ENCODE results near the gene FAM117B. TPM values are rescaled to one million over a fixed set of nuclear protein-coding genes. Genes with fewer than 3 reads are reported as not detected.

Gene FAM117B
- total and polyA plus RNA-seq, 2 of the 8 experiments (the other 6 are each of a cell fraction or from before 2014, with no cell fraction given) = 3.9 to 22.6 TPM

- Histone ChIP-seq H3K27me3 (replicated peaks in 1 of 4; ENCODE audit: control insufficient read depth in 3 of 4, extremely low read depth in 1 of 4, insufficient read depth in 3 of 4, low read length in 3 of 4) (no peaks in the 10 kb centered on the region), H3K79me2 (ENCODE audit: control insufficient read depth in 1 of 2, insufficient read depth in 2 of 2, low read length in 2 of 2) (no peaks in the 10 kb centered on the region), H3K23ac (ENCODE audit: insufficient read length) (no peak overlapping the region), H3K4me3 (ENCODE audit: extremely low read depth in 1 of 4, insufficient read depth in 2 of 4, low read depth in 3 of 4, low read length in 4 of 4) (no peak overlapping the region), H4K8ac (ENCODE audit: extremely low read depth, insufficient read depth, low read length) (no peak overlapping the region), H3K14ac (ENCODE audit: insufficient read length) (no peak overlapping the region), H3K4me1 (replicated peaks in 1 of 4; ENCODE audit: control insufficient read depth in 3 of 4, insufficient read depth in 4 of 4, low read length in 3 of 4) (no peaks in the 10 kb centered on the region), H2AK5ac (ENCODE audit: low read depth, low read length) (no peak overlapping the region), H4K20me1 (replicated peaks in 1 of 2; ENCODE audit: control insufficient read depth in 1 of 2, insufficient read depth in 2 of 2, low read length in 2 of 2) (no peaks in the 10 kb centered on the region), H4K5ac (ENCODE audit: insufficient read length, low read depth, low read length) (no peak overlapping the region), H2BK20ac (ENCODE audit: low read length) (no peak overlapping the region), H2BK120ac (replicated peaks; ENCODE audit: low read depth, low read length) (no peak overlapping the region), H3K9ac (replicated peaks in 1 of 4; ENCODE audit: extremely low read depth in 1 of 4, low read depth in 3 of 4, low read length in 3 of 4) (no peak overlapping the region), H2BK15ac (ENCODE audit: low read length) (no peak overlapping the region), H2AFZ (ENCODE audit: low read length) (no peak overlapping the region), H2BK12ac (ENCODE audit: low read depth, low read length) (no peak overlapping the region), H3K18ac (ENCODE audit: extremely low read depth, low read length) (no peak overlapping the region), H3K4ac (replicated peaks; ENCODE audit: insufficient read length, low read depth, low read length) (no peak overlapping the region), H3K79me1 (ENCODE audit: low read depth, low read length) (no peaks in the 10 kb centered on the region), H3K56ac (replicated peaks; ENCODE audit: insufficient read length, low read depth, low read length) (no peak overlapping the region), H3K9me3 (ENCODE audit: insufficient read depth in 2 of 2, low read depth in 1 of 2, low read length in 1 of 2) (no peaks in the 10 kb centered on the region), H3K23me2 (ENCODE audit: low read depth, low read length) (no peaks in the 10 kb centered on the region), H3K36me3 (ENCODE audit: control insufficient read depth in 2 of 4, insufficient read depth in 4 of 4, low read length in 3 of 4) (no peaks in the 10 kb centered on the region), H3K4me2 (ENCODE audit: insufficient read depth in 1 of 2, low read depth in 2 of 2, low read length in 2 of 2) (no peak overlapping the region), H2BK5ac (ENCODE audit: low read depth, low read length) (no peak overlapping the region), H3K27ac (ENCODE audit: low read depth, low read length) (no peak overlapping the region), H4K91ac (replicated peaks; ENCODE audit: insufficient read length, low read length) (no peak overlapping the region)
- WGBS, 2 experiments (ENCODE audit: extremely low coverage in 1 of 2, insufficient coverage in 1 of 2, insufficient read length in 1 of 2, insufficient replicate concordance in 2 of 2, low coverage in 1 of 2, low lambda C conversion rate in 2 of 2, missing lambda C conversion rate in 1 of 2) = 87% methylated on average over 5 of the region's 5 CpGs; no CpG with 5 or more reads in 1 of the 2 experiments
- DNase-seq (ENCODE audit: low read depth in 1 of 2, low spot score in 2 of 2) = no peak
- TF ChIP-seq MAX (IDR thresholded peaks at IDR 0.05) (no peak), CTCF (IDR thresholded peaks at IDR 0.05; ENCODE audit: control extremely low read depth in 1 of 3, insufficient read depth in 1 of 3, low read depth in 1 of 3, low read length in 3 of 3) (no peak), HDAC2 (IDR thresholded peaks at IDR 0.05; ENCODE audit: borderline replicate concordance in 1 of 2, low read depth in 2 of 2, low read length in 2 of 2) (no peak), RFX5 (IDR thresholded peaks at IDR 0.05; ENCODE audit: borderline replicate concordance, low read depth, low read length) (no peak), POLR2AphosphoS5 (IDR thresholded peaks at IDR 0.05; ENCODE audit: low read depth, low read length) (no peak), E2F6 (IDR thresholded peaks at IDR 0.05) (no peak), RNF2 (IDR thresholded peaks at IDR 0.05; ENCODE audit: borderline replicate concordance, low read depth, low read length, missing control alignments, poor library complexity, severe bottlenecking) (no peak), CBX5 (IDR thresholded peaks at IDR 0.05; ENCODE audit: low read depth, low read length) (no peak), POLR2A (IDR thresholded peaks at IDR 0.05; ENCODE audit: control extremely low read depth in 1 of 2, low read depth in 2 of 2, low read length in 2 of 2) (no peak)
- no peak for FAIRE-seq
- CTCF ChIA-PET (ENCODE audit: partially characterized antibody) = no interaction called here
- POLR2A ChIA-PET (ENCODE audit: partially characterized antibody) = no interaction called here
Measured at GRCh38 chr2:202610380-202610779, 24.4 kb upstream of the FAM117B start.

Measured in H1 (cell line).